COLO829 (cell line): ENCODE data around the gene LEKR1.
"Not testable (repeated sequence)": the region's sequence is repeated elsewhere in the genome, so short reads cannot be mapped to it uniquely, and the experiment has no call there.

Experiments
- DNase-seq: peaks from one replicate; pipeline ENCODE4 v3.0.0; 2012; ENCODE audit warnings: low spot score

Gene LEKR1

DNA sequence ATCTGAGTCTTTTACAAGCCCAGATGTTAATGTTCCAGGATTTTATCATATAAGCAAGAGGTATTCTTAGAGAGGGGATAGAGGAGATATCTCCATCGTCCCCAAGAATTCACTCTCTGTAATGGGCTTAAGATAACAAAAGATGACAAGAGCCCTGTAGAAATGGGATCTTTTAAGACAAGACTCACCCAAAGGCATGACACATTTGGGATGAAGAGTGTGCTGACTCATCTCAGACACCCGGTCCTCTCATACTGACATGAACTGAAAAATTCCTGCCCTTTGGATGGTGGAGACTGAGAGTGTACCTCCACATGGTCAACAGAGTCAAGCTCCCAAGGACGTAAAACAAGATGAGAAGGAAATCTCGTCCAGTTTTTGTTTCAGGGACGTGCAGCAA lies 11.0 kb downstream of the LEKR1 start:
- no peak for DNase-seq

GRCh38 chr3:156838035-156838434 lies 11.9 kb downstream of the LEKR1 start:
- DNase-seq: no peak

DNA sequence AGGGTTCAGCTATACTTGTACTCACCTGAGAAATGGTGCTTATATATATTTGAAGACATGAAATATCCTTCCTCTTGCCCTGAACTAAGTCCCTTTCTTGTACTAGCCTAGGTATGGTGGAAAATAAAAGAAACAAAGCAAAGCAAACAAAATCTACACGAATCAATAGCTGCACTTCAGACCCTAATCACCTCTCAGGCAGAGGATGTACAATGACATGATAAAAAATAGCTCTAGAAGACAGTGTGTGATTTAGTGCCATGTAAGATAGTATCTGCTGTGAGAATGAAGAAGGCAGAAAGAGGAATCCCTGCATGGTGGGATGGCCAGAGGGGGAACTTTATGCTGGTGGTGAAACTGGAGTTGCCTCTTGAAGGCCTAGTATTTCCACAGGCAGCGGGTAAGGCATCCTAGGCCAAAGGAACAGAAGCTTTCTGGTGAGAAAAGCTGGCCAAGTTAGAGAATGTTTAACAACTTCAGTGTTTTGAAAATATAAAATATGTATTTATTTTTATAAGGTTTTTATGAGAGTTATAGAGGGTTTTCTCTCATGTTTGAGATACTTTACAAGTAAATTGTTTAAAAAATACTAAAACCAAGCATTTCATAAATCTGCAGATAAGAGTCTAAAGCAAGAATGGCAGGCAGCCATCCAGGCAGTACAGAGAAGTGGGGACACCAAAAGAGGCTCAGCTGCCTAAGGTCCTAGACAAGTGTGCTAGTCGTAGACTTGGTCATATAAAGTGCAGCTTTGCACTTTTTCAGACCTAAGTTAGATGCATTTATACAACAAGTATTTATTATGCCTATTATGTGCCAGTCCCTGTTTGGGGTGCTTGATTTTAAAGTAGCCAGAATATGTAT lies 14.9 kb downstream of the LEKR1 start:
- no peak for DNase-seq

DNA sequence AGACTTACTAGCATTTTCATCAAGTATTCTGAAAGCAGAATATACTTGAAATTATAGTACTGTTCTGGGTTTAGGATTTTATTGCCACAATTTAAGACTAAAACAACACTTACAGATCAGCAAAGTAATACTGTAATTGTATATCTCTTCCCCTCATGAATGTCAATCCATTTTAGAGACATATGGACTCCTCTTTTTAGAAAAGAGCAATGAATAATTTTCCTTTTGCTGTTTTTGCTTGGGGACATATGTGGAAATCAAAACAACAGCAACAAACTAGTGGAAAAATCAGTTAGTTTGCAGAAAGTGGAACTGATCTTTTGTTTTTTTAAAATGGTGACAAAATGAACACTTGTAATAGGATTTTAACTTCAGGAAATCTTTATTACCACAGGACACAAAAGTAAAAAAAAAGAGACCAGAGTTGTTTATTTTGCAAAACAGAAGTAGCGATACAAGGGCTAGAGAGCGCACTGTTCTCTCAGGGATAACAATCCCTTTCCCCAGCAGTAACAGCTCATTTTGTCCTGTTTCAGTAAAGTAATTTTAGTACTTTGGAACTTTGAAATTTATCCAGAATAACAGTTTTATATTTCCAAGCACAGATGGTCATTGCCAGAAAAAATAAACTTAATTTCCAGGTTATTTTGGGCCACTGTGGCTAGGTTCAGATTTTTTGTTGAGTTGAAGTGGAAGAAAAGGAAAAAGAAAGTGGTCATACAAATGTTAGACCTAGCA lies 17.1 kb downstream of the LEKR1 start:
- DNase-seq: no peak

- no peak for DNase-seq
These were observed 21.7 kb downstream of the LEKR1 start for GRCh38 chr3:156847752-156848448.

DNA sequence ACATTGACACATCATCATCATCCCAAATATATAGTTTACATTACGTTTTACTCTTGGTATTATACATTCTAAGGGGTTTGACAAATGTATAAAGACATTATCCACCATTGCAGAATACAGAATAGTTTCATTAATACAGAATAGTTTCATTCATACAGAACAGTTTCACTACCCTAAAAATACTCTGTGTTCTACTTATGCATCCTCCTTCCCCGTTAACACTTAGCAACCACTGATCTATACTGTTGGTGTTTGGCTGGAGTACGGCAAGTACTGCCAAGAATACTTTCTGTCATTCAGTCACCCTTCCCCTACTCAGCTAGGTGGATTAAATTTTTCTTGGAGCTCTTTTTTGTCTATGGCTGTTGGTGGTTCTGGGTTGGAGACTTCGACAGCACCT lies 33.4 kb downstream of the LEKR1 start:
- DNase-seq: no peak

DNA sequence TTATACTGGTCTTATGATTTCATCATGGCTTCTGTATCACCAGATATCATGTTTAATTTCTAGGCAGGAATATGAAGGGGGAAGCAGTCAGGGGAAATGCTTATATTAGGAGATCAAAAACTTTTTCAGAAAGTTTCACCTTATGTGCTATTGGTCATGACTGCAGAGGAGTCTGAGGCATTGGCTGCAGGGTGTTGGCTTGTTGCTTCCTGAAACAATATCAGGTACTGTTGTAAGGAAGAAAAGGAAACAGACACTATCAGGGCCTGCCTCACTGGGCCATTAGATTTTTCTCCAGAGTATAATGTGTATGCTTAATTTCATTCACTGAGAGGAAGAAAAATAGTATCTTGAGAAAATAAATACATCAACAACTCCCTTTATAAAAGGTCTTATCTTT lies 34.7 kb downstream of the LEKR1 start:
- no peak for DNase-seq

GRCh38 chr3:156862338-156862737 lies 36.2 kb downstream of the LEKR1 start:
- DNase-seq: no peak

DNA sequence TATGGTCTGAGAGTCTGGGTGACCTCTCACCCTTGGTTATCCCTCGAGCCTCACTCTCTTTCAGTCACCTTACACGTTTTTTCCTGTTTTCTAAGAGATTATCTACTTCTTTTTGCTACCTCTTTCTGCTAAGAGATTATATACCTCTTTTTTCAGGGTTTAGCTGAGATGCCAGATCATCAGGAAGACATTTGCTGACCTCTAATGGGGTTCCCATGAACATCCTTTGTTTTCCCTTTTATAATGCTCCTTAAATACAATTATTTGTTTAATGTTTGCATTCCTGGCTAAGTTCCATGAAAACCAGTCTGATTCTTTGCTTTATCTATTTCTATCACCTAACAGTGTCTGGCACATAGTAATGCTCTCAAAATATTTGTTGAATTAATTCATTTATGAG lies 39.6 kb downstream of the LEKR1 start:
- no peak for DNase-seq

DNA sequence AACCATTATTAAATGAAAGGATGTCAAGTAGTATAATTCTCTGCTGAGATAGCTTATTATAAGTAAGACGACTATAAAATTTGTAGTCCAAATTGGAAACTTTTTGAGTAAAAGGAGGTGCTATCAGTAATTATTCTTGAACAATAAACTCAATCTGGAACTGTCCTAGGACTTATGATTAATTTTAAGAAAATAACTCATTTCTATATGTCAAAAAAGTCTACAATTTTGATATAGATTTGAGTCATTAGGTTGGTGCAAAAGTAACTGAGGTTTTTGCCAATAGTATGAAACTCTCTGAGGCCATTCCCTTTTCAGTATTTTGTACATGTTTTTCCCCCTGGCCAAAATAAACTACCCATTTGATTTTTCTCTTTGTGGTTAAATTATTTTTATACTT lies 41.0 kb downstream of the LEKR1 start:
- no peak for DNase-seq

DNA sequence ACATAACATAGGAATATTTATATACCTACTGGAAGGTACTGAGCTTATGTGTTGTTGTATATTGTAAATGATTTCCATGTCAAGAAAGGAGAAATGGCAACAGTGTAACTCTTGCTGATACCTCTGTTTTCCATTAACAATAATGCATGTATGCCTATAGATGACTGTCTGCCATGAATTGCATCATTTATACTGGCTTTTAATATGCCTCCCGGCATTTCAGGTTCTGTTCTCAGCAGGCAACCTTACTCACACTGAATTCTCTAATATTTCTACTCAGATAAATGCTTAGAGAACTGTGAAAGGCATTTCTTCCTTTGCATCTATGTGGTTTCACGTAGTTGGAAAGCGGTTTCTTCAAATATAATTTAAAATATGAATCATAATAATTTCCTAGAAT lies 41.8 kb downstream of the LEKR1 start:
- no peak for DNase-seq

DNA sequence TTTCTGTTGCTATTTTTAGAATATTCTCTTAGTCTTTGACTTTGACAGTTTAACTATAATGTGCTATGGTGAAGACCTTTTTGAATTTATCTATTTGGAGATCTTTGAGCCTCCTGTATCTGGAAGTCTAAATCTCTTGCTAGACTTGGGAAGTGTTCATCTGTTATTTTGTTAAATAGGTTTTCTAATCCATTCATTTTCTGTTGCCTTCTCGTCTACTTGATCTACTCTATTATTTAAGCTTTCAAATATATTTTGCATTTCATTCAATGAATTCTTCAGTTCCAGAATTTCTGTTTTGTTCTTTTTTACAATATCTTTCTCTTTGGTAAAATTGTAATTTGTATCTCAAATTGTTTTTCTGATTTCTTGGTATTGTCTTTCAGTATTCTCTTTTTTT lies 47.8 kb downstream of the LEKR1 start:
- no peak for DNase-seq

- DNase-seq: not testable (repeated sequence)
These were observed 53.3 kb downstream of the LEKR1 start for GRCh38 chr3:156879491-156879890.

DNA sequence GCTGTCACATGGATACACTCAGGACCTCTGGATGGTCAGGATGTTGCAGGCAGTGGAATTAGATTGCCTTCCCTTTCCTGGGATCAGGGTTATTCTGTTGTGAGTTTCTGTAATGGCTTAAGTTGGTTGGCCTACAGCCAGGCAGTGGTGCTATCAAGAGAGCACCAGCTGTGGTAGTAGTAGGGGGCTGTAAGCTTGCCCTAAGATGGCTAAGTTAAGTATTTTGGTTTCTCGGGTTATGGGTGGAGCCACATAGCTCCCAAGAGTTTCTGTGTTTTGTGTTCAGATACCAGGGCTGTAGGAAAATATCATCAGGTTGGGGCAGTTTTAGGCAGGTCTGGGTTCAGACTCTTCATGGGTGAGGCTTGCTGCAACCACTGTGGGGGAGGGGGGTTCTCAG lies 59.6 kb downstream of the LEKR1 start:
- DNase-seq: no peak

DNA sequence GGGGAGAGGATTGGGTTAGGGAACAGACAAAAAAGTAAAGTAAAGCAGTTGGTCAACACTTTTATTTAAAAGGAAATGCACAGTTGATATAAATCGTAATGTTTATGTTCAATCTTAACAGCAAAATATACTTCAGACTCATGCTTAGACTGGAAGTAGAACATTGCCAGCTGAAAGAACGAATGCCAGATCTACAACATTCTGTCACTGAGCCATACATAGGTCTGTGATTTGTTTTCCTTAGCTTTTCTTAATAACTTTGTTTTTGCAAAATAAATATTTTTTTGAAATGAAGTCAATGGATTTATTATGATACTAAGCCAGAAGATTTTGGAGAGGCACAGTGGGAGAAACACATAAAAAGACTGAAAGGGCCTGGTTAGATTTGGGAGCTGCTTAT lies 62.0 kb downstream of the LEKR1 start:
- no peak for DNase-seq

DNA sequence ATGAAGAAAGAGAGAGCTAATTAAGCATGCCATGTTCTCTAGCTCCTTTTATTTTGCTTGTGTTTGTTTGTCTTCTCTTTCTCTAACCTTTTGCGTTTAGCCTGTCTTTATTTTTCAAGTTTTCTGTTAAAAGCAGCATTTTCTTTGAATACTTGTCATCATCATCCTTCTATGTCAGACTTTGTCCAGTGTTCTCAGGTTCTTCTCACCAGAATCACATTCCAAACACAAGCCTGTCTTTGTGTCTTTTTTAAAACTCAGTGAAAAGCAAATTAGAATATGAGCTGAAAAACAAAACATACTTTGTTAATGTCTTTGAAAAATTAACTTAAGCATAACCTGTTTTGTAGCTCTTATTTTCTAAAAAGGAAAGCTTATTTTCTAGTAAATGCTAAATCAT lies 62.4 kb downstream of the LEKR1 start:
- peak; percentile 68 for DNase-seq

DNA sequence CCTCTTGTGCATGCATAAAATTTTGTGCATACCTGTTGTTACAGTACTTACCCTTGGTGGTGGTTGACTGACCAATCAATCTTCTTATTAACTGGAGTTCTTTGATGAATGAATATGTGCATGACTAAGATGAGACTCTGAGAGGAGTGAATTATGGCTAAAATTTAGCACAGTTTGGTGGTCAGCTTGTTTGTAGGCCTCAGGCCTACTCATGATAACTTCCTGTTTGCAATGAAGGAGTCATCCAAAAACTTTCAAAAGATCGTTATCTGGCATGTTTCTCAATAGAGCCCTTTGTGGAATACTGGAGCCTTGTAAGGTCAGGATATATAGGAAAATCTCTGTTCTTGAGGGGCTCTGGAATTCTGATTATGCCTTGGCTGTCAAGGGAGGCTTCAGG lies 66.5 kb downstream of the LEKR1 start:
- DNase-seq: peak; percentile 97

DNA sequence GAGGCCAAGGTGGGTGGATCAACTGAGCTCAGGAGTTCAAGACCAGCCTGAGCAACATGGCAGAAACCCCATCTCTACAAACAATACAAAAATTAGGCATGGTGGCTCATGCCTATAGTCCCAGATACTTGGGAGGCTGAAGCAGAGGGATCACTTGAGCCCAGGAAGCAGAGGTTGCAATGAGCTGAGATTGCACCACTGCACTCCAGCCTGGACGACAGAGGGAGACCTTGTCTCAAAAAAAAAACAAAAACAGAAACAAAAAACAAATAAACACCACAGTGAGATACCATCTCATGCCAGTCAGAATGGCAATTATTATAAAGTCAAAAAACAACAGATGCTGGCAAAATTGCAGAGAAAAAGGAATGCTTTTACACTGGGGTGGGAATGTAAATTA lies 69.2 kb downstream of the LEKR1 start:
- DNase-seq: not testable (repeated sequence)

GRCh38 chr3:156897851-156898250 lies 71.7 kb downstream of the LEKR1 start:
- DNase-seq: not testable (repeated sequence)

DNA sequence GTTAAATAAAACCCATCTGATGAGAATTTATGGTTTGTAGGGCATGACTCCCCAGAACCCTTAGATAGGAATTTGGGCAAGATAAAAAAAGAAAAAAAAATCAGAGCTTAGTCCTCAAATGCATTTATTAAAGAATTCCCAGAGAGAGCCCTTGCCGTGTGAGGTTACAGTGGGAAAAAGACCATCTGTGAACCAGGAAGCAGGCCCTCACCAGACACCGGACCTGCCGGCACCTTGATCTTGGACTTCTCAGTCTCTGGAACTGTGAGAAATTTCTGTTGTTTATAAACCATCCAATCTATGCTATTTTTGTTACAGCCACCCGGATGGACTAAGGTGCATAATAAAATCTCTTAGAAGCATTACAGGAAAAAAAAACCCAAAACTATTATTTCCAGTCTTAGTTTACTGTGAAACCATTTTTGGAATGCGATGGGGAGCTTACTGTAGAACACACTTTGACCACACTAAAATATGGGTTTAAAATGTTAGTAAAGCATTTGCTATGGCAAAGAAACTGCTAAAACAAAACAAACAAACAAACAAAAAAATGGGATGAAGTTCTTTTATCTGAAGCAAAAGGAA lies 72.2 kb downstream of the LEKR1 start:
- DNase-seq: no peak

- DNase-seq: no peak
These were observed 73.8 kb downstream of the LEKR1 start for GRCh38 chr3:156899951-156900350.

DNA sequence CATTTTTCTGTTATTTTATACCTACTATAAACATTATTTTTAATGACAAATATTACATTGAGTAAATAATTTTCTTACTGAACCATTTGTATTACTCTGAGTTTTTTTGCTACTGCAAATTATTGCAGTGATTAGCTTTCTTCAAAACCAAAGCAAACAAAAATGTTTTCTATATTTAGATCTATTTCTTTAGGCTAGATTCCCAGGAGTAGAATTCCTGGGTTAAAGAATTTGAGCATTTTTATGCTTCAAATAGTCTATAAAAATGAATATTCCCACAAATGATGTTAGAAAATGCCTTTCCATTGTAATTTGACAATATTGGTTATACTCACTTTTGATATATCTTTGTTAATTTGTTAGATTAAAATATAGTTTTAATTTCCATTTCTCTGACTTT lies 76.8 kb downstream of the LEKR1 start:
- DNase-seq: no peak

DNA sequence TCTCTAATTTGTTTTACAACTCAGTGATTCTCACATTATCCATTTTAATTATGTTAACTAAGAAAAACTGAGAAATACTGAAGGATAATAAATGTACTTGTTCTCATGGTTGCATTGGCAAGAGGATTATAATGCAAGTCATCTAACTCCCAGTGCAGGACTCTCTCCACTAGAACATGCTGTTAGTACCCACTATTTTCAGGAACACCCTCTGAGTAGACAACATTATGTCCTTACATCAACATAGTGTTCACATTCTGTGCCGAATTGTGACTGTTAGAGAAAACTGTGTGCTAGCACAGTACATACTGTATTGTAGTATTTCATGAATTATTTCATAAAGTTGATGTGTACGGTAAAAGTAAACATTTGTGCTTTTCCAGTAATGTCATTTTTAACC lies 80.1 kb downstream of the LEKR1 start:
- no peak for DNase-seq
